GM21447 (cell line): ENCODE measurements around the gene CRYZL1.

Experiments used
- ATAC-seq: cut with Tn5 transposase; IDR thresholded peaks from one replicate; pipeline ENCODE4 v1.9.1; 2021; ENCODE audit not compliant: unreplicated experiment

Gene CRYZL1

DNA sequence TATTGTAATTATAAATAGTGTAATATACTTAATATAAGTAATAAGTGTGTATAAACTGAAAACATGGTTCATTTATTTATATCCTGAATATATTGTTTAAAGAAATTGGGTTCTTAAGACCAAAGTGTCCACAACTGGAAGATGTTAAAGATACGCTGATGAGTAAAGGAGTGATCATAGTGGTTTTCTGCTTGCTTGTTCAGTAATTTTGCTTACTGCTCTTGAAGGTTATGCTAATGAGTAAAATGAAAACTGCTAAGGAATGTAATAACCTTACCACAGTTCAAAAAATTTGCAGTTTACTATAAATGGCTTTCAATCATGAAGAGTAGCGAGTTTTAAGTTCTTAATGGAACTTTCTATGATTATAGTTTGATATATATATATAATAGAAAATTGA, 75.0 kb downstream of the CRYZL1 start:
- no peak for ATAC-seq

DNA sequence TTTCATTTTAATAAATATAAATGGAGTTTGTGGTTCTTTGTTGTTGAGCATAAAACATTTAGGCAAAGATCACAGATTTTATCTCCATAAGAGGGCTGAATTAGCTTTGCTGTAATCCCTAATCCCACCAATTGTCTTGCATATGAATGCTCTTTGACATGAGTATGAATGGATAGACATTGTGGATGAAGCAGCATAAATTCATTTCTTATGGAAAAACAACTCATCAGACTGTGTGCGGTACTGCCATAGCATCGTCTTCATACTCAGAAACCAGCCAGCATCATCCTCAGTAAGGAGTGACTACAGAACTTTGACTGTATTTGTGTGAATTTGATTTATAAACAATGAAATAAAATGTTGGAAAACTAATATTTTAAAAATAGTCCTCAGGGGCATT, 79.2 kb downstream of the CRYZL1 start:
- ATAC-seq: no peak

DNA sequence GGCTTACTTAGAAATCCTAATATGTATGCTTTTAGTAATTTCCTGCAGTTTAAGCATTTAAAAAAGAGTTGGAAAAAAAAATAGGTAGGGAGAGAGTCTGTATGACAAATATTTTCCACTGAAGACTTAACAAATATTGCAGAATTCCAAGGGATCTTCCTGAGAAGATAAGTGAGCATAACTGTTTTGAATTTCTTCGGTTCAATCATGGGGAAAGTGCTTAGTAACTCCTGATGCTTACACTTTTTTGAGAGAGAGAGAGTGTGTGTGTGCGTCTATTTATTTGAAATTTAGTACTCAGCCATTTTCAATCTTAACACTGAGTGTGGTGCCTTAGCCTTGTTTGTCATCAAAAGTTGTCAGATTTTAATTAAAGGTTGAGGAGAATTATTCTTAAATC, 80.2 kb downstream of the CRYZL1 start:
- ATAC-seq: no peak

DNA sequence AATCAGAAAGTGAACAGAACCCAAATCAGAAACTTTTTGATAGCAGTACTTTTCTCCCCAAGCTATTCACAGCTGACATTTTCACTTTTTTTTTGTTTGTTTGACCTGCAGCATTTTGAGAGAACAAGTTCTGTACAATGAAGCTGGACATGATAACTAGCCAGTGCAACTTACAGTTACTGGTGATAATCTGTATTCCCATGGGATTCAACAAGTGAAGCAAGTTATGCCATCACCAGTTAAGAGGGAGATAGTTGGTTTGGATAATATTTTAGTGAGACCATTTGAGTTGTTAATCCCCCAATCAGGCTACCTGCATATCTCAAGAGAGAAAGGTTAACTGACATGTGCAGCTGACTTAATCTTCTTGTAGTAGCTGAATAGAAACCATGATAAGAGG, 80.6 kb downstream of the CRYZL1 start:
- ATAC-seq: no peak

DNA sequence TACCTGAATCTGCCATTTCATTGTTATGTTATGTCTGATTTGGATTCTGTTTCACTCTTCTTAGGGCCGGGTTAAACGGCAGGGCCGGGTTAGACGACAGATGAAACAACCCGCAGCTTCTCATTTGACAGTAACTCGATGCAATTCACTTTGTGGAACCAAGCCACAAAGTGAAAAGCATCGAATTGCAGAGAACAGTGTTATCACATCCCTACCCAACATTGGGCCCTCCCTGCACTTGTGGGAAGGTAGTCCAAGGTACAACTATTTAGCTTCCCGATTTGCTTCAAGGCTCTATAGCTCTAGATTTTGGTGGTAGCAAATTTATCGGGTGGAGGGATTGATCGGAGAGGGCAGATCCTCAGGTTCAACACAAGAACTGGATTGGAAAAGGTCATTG, 81.7 kb downstream of the CRYZL1 start:
- no peak for ATAC-seq

DNA sequence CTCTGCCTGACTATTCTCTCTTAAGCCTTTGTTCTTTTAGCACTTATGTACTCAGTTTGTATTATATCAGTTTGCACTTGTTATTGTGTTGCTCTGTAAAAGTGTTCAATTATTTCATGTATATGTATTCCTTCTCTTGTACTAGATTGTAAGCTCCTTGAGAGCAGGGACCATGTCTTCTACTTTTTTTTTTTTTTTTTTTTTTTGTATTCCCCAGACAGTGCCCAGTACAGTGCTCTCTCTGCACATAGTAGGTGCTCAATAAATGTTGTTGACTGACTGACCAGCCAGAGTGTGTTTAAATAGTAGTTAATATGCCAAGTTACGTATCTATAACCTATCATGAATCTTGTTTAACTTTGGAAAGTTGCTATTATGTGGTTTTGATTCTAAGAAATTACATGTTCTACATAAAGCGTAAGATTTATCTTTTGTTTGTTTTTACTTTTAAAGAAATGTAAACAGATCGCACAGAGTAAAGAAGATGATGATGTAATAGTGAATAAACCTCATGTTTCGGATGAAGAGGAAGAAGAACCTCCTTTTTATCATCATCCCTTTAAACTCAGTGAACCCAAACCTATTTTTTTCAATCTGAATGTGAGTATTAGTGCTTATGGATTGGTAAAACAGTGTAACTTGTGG, 82.6 kb downstream of the CRYZL1 start:
- no peak for ATAC-seq

DNA sequence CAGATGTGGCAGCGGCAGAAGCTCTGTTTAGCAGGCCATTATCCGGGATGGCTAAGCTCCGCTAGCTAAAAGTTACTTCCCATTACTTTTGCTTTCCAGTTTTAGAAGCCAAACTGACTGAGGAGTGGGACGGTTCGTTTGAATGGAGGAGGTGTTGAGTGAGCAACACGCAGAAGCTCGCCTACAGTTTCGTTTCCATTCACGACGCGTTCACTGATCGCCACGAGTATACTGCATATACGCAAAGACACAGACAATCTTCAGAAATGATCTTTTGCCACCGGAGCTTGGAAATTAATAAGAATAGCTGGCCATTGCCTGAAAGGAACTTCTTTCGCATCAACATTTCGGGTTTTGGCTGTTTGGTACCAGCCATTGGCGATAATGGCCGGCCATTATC, 84.1 kb downstream of the CRYZL1 start:
- no peak for ATAC-seq

DNA sequence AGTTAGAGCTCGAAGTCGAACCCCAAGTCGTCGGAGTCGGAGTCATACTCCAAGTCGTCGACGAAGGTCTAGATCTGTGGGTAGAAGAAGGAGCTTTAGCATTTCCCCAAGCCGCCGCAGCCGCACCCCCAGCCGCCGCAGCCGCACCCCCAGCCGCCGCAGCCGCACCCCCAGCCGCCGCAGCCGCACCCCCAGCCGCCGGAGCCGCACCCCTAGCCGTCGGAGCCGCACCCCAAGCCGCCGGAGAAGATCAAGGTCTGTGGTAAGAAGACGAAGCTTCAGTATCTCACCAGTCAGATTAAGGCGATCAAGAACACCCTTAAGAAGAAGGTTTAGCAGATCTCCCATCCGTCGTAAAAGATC, 86.6 kb downstream of the CRYZL1 start:
- ATAC-seq: no peak

DNA sequence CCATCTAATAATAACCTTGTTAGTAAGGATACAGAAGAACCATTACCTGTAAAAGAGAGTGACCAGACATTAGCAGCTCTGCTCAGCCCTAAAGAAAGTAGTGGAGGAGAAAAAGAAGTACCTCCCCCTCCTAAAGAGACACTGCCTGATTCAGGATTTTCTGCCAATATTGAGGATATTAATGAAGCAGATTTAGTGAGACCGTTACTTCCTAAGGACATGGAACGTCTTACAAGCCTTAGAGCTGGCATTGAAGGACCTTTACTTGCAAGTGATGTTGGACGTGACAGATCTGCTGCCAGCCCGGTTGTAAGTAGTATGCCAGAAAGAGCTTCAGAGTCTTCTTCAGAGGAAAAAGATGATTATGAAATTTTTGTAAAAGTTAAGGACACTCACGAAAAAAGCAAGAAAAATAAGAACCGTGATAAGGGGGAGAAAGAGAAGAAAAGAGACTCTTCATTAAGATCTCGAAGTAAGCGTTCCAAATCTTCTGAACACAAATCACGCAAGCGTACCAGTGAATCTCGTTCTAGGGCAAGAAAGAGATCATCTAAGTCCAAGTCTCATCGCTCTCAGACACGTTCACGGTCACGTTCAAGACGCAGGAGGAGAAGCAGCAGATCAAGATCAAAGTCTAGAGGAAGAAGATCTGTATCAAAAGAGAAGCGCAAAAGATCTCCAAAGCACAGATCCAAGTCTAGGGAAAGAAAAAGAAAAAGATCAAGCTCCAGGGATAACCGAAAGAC, 87.1 kb downstream of the CRYZL1 start:
- no peak for ATAC-seq

DNA sequence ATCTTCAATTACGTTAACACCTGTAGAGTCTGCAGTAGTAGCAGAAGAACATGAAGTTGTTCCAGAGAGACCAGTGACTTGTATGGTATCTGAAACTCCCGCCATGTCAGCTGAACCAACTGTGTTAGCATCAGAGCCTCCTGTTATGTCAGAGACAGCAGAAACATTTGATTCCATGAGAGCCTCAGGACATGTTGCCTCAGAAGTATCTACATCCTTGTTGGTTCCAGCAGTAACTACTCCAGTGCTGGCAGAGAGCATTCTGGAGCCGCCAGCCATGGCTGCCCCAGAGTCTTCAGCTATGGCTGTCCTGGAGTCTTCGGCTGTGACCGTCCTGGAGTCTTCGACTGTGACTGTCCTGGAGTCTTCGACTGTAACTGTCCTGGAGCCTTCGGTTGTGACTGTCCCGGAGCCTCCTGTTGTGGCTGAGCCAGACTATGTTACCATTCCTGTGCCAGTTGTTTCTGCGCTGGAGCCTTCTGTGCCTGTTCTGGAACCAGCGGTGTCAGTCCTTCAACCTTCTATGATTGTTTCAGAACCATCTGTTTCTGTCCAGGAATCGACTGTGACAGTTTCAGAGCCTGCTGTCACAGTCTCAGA, 88.4 kb downstream of the CRYZL1 start:
- no peak for ATAC-seq

DNA sequence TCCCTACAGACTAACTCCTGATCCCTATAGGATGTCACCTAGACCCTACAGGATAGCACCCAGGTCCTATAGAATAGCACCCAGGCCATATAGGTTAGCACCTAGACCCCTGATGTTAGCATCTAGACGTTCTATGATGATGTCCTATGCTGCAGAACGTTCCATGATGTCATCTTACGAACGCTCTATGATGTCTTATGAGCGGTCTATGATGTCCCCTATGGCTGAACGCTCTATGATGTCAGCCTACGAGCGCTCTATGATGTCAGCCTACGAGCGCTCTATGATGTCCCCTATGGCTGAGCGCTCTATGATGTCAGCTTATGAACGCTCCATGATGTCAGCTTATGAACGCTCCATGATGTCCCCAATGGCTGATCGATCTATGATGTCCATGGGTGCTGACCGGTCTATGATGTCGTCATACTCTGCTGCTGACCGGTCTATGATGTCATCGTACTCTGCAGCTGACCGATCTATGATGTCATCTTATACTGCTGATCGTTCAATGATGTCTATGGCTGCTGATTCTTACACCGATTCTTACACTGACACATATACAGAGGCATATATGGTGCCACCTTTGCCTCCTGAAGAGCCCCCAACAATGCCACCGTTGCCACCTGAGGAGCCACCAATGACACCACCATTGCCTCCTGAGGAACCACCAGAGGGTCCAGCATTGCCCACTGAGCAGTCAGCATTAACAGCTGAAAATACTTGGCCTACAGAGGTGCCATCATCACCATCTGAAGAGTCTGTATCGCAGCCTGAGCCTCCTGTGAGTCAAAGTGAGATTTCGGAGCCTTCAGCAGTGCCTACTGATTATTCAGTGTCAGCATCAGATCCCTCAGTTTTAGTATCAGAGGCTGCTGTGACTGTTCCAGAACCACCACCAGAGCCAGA, 89.2 kb downstream of the CRYZL1 start:
- ATAC-seq: no peak

DNA sequence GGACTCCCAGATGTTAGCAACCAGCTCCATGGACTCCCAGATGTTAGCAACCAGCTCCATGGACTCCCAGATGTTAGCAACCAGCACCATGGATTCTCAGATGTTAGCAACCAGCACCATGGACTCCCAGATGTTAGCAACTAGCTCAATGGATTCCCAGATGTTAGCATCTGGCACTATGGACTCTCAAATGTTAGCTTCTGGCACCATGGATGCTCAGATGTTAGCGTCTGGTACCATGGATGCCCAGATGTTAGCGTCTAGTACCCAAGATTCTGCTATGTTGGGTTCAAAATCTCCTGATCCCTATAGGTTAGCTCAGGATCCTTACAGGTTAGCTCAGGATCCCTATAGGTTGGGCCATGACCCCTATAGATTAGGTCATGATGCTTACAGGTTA, 89.9 kb downstream of the CRYZL1 start:
- no peak for ATAC-seq

DNA sequence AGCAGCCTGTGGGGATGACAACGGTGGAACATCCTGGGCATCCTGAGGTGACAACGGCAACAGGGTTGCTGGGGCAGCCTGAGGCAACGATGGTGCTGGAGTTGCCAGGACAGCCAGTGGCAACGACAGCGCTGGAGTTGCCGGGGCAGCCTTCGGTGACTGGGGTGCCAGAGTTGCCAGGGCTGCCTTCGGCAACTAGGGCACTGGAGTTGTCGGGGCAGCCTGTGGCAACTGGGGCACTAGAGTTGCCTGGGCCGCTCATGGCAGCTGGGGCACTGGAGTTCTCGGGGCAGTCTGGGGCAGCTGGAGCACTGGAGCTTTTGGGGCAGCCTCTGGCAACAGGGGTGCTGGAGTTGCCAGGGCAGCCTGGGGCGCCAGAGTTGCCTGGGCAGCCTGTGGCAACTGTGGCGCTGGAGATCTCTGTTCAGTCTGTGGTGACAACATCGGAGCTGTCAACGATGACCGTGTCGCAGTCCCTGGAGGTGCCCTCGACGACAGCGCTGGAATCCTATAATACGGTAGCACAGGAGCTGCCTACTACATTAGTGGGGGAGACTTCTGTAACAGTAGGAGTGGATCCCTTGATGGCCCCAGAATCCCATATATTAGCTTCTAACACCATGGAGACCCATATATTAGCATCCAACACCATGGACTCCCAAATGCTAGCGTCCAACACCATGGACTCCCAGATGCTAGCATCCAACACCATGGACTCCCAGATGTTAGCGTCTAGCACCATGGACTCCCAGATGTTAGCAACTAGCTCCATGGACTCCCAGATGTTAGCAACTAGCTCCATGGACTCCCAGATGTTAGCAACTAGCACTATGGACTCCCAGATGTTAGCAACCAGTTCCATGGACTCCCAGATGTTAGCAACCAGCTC, 90.5 kb downstream of the CRYZL1 start:
- no peak for ATAC-seq

DNA sequence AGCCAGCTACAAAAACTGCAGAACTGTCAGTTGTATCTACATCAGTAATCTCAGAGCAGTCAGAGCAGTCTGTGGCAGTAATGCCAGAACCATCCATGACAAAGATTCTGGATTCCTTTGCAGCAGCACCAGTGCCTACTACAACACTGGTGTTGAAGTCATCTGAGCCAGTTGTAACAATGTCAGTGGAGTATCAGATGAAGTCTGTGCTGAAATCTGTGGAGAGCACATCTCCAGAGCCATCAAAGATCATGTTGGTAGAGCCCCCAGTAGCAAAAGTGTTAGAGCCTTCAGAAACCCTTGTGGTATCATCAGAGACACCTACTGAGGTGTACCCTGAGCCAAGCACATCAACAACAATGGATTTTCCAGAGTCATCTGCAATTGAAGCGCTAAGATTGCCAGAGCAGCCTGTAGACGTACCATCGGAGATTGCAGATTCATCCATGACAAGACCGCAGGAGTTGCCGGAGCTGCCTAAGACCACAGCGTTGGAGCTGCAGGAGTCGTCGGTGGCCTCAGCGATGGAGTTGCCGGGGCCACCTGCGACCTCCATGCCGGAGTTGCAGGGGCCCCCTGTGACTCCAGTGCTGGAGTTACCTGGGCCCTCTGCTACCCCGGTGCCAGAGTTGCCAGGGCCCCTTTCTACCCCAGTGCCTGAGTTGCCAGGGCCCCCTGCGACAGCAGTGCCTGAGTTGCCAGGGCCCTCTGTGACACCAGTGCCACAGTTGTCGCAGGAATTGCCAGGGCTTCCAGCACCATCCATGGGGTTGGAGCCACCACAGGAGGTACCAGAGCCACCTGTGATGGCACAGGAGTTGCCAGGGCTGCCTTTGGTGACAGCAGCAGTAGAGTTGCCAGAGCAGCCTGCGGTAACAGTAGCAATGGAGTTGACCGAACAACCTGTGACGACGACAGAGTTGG, 91.4 kb downstream of the CRYZL1 start:
- no peak for ATAC-seq

DNA sequence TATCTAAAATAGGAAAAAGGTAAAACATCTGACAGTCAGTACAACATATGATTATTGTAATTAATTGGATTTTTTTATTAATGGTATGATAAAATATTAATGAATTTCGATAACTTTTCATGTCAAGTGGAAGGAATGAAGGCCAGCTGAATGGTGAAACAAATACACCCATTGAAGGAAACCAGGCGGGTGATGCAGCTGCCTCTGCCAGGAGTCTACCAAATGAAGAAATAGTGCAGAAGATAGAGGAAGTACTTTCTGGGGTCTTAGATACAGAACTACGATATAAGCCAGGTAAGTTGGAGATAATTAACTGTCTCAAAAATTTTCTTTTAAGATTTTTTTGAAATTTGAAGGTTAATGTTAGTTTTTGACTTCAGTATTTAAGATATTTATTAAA, 95.5 kb downstream of the CRYZL1 start:
- ATAC-seq: no peak

DNA sequence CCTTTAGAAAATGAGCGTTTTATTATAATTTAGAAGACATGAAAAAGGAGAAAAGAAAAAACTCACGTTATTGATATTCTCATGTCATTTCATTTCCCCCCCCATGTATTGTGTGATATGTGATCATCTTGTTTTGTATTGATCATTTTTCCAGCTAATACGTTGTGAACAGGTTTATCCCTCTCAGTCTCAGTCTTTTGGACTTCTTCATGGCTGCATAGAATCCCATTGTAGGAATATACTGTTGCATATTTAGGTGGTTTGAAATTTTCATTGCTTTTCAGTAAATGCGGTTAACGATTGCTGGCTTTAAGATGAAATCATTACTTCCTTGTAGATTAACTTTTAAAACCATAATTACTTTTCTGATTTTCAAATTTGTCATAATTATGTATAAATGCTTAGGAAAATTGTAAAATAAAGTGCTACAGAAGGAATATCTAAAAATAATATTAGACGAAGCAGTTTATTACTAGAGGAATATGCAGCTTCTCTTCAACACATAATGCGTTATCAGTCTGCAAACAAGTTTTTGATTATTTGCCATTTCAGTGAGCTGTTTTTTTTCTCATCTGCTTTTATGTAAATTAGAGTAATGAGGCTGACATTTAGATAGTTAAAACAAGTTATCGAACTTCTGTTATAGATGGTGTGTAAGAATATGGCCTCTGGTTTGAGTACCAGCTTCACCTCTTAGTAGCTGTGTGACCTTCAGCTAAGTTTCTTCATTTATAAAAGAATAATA, 96.9 kb downstream of the CRYZL1 start:
- ATAC-seq: no peak

DNA sequence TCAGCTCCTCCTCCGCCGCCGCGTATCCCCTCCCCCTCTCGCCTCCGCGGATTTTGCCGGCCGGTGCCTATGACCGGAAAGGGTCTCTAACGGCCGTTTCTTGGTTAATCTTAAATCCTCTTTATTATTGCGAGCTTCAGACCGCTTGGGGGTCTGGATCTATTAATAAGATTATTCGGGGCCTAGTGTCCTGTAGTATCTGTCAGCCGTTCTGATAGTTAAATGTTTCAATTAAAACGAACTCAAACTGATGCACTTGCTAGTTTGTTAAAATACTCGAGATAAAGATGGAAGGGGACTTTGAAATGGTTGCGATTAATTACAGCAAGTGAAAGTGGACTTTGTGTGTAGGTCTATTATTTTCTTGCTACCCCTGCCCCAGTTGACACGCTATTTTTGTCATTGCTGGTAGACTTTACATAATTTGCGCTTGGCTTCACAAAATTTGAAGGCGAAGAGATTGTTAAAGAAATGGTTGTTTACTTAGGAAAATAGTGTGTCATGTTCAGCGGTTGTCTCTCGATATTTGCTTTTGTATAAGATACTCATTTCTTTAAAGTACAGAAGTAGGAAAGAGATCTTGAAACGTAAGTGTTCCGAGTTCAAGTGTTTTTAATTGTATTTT, 97.9 kb downstream of the CRYZL1 start:
- ATAC-seq: peak; percentile 20
